MM.1S (cell line): ENCODE measurements around the gene FRAS1.

Experiments used
- DNase-seq: peaks from one replicate; pipeline ENCODE4 v3.0.0-alpha.2; 2015
- H2AFZ ChIP-seq: fragments of 300-600 bp; sonication (generic); 2 replicates; pipeline ENCODE4 v1.6.0; 2016; ENCODE audit warnings: antibody characterized with exemption, low read length
- H3F3A ChIP-seq: fragments of 300-600 bp; sonication (generic); 2 replicates; pipeline ENCODE4 v1.6.1; 2016; ENCODE audit warnings: mild to moderate bottlenecking, antibody characterized with exemption, low read length, moderate library complexity, mixed read lengths; ENCODE audit not compliant: insufficient read depth
- H3K27ac ChIP-seq: fragments of 300-600 bp; sonication (generic); 2 replicates; pipeline ENCODE4 v1.5.1; 2016; ENCODE audit warnings: mild to moderate bottlenecking, low read length
- H3K27me3 ChIP-seq: fragments of 300-600 bp; sonication (generic); replicated peaks from 2 replicates; pipeline ENCODE4 v1.6.0; 2016; ENCODE audit warnings: low read length; ENCODE audit not compliant: insufficient read depth
- H3K36me3 ChIP-seq: fragments of 300-600 bp; sonication (generic); replicated peaks from 2 replicates; pipeline ENCODE4 v1.6.1; 2016; ENCODE audit warnings: mild to moderate bottlenecking, low read length, mixed read lengths; ENCODE audit not compliant: insufficient read depth
- H3K4me1 ChIP-seq: fragments of 300-600 bp; sonication (generic); 2 replicates; pipeline ENCODE4 v1.6.1; 2016; ENCODE audit warnings: low read length, mixed read lengths
- H3K4me2 ChIP-seq: fragments of 300-600 bp; sonication (generic); 2 replicates; pipeline ENCODE4 v1.6.0; 2016; ENCODE audit warnings: low read depth, low read length
- H3K4me3 ChIP-seq: fragments of 300-600 bp; sonication (generic); 2 replicates; pipeline ENCODE4 v1.5.1; 2016; ENCODE audit warnings: low read length, mixed read lengths
- H3K79me2 ChIP-seq: fragments of 300-600 bp; sonication (generic); 2 replicates; pipeline ENCODE4 v1.6.1; 2016; ENCODE audit warnings: mixed run types, low read length, mixed read lengths
- H3K9ac ChIP-seq: fragments of 300-600 bp; sonication (generic); 2 replicates; pipeline ENCODE4 v1.6.1; 2016; ENCODE audit warnings: low read length, mixed read lengths
- H3K9me2 ChIP-seq: fragments of 300-600 bp; sonication (generic); replicated peaks from 2 replicates; pipeline ENCODE4 v1.6.1; 2016; ENCODE audit warnings: mild to moderate bottlenecking, low read length, mixed read lengths; ENCODE audit not compliant: insufficient read depth
- H3K9me3 ChIP-seq: fragments of 300-600 bp; sonication (generic); replicated peaks from 2 replicates; pipeline ENCODE4 v1.6.1; 2016; ENCODE audit warnings: mild to moderate bottlenecking, low read length, mixed read lengths; ENCODE audit not compliant: insufficient read depth
- H4K20me1 ChIP-seq: fragments of 300-600 bp; sonication (generic); 2 replicates; pipeline ENCODE4 v1.6.1; 2016; ENCODE audit warnings: mild to moderate bottlenecking, low read length, moderate library complexity, mixed read lengths; ENCODE audit not compliant: insufficient read depth
- EZH2 ChIP-seq: fragments of 300-600 bp; sonication (generic); optimal IDR thresholded peaks from 2 replicates; pipeline ENCODE3; 2017; ENCODE audit warnings: low read depth, mild to moderate bottlenecking, antibody characterized with exemption, low read length, mixed read lengths
- EZH2phosphoT487 ChIP-seq: fragments of 300-600 bp; sonication (generic); IDR thresholded peaks from 2 replicates; pipeline ENCODE4 v1.6.1; 2018; ENCODE audit warnings: antibody characterized with exemption, low read length
- TF ChIP-seq, protein P1 (sequence below): fragments of 300-600 bp; sonication (generic); IDR thresholded peaks from 2 replicates; pipeline ENCODE4 v1.5.1; 2016; ENCODE audit warnings: antibody characterized with exemption, low read length, mixed read lengths

FRAS1 gene

DNA sequence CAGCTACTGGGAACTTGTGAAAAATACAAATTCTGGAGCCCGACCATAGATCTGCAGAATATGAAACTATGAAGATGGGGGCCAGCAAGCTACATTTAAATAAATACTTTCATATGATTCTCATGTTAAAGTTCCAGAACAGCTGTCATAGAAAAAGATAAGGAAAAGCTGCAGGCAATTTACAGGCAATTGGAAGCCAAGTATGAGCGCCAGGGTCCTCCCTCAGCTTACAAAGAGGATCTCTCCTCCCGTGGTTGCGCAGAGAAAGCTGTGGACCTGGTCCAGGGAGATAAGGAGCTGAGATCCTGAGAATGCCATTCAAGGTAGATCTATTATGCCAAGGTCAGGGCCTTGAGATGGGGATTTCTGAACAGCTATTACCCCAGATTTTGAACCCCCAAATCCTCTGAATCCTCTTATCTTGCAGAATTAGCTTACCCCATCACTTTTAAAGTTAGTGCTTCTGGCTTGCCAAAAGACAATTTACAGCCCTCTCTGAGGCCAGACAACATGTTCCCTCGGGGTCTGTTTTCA, 25.6 kb upstream of the FRAS1 start:
- H4K20me1 ChIP-seq = no peaks in the 10 kb centered on the region
- DNase-seq = no peak
- no peak overlapping the region for H3K4me2 ChIP-seq
- TF ChIP-seq, protein P1, sequence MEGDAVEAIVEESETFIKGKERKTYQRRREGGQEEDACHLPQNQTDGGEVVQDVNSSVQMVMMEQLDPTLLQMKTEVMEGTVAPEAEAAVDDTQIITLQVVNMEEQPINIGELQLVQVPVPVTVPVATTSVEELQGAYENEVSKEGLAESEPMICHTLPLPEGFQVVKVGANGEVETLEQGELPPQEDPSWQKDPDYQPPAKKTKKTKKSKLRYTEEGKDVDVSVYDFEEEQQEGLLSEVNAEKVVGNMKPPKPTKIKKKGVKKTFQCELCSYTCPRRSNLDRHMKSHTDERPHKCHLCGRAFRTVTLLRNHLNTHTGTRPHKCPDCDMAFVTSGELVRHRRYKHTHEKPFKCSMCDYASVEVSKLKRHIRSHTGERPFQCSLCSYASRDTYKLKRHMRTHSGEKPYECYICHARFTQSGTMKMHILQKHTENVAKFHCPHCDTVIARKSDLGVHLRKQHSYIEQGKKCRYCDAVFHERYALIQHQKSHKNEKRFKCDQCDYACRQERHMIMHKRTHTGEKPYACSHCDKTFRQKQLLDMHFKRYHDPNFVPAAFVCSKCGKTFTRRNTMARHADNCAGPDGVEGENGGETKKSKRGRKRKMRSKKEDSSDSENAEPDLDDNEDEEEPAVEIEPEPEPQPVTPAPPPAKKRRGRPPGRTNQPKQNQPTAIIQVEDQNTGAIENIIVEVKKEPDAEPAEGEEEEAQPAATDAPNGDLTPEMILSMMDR = no peak
- TF ChIP-seq EZH2phosphoT487 (no peak), EZH2 (no peak)
- no peak overlapping the region for H2AFZ ChIP-seq
- H3K36me3 ChIP-seq = no peaks in the 10 kb centered on the region
- no peaks in the 10 kb centered on the region for H3K9me2 ChIP-seq
- no peaks in the 10 kb centered on the region for H3K4me1 ChIP-seq
- H3F3A ChIP-seq = no peaks in the 10 kb centered on the region
- no peak overlapping the region for H3K9ac ChIP-seq
- H3K9me3 ChIP-seq = no peaks in the 10 kb centered on the region
- no peaks in the 10 kb centered on the region for H3K27me3 ChIP-seq
- H3K79me2 ChIP-seq = no peaks in the 10 kb centered on the region
- no peak overlapping the region for H3K27ac ChIP-seq
- no peak overlapping the region for H3K4me3 ChIP-seq

DNA sequence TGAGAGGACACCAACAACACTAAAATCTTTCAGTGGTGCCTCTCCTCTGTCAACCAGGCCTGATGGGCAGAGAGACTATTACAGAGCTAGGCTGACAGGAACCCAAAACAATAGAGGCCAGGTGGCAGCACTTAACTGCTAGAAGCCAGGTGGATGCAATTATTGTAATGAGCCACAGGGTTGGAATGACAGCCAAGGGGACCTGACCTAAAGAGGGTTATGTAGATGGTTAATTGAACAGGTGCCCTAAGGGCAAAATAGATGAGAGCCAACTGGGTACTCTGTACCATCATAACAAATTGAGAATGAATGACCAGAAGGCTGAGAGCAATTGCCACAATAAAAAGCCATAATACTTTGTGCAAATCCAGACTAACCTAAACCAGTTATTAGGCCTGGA, 24.7 kb upstream of the FRAS1 start:
- no peak for DNase-seq
- no peak for TF ChIP-seq EZH2phosphoT487
- TF ChIP-seq, protein P1 = no peak
- no peak for TF ChIP-seq EZH2

DNA sequence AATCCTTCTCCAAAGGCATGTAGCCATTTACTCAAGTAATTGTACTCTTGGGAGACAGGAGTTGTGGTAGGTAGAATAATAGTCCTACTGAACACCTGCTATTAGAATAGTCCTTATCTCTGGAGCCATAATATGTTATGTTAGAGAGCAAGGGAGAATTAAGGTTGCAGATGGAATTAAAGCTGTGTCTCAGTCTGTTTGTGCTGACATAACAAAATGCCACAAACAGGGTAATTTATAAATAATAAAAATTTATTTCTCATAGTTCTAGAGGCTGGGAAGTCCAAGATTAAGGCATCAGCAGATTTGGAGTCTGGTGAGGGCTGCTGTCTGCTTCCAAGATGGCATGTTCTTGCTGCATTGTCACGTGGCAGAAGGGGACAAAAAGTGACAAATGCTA, 24.2 kb upstream of the FRAS1 start:
- no peaks in the 10 kb centered on the region for H3K36me3 ChIP-seq
- no peak overlapping the region for H3K27ac ChIP-seq
- H3K9me2 ChIP-seq = no peaks in the 10 kb centered on the region
- no peak overlapping the region for H3K9ac ChIP-seq
- no peak overlapping the region for H3K4me2 ChIP-seq
- no peak overlapping the region for H3K4me3 ChIP-seq
- no peaks in the 10 kb centered on the region for H3K27me3 ChIP-seq
- H4K20me1 ChIP-seq = no peaks in the 10 kb centered on the region
- TF ChIP-seq, protein P1 = no peak
- TF ChIP-seq EZH2 = no peak
- no peak for TF ChIP-seq EZH2phosphoT487
- no peak for DNase-seq
- H2AFZ ChIP-seq = no peak overlapping the region
- no peaks in the 10 kb centered on the region for H3K9me3 ChIP-seq
- no peaks in the 10 kb centered on the region for H3K4me1 ChIP-seq
- H3F3A ChIP-seq = no peaks in the 10 kb centered on the region
- no peaks in the 10 kb centered on the region for H3K79me2 ChIP-seq

More for the DNA sequence above, 24.7 kb upstream of the FRAS1 start:
- no peak overlapping the region for H3K4me3 ChIP-seq
- no peak overlapping the region for H2AFZ ChIP-seq
- no peaks in the 10 kb centered on the region for H3F3A ChIP-seq
- no peaks in the 10 kb centered on the region for H3K79me2 ChIP-seq
- H3K9me3 ChIP-seq = no peaks in the 10 kb centered on the region
- H3K36me3 ChIP-seq = no peaks in the 10 kb centered on the region
- H3K27ac ChIP-seq = no peak overlapping the region
- no peak overlapping the region for H3K9ac ChIP-seq
- H3K4me2 ChIP-seq = no peak overlapping the region
- H4K20me1 ChIP-seq = no peaks in the 10 kb centered on the region
- H3K27me3 ChIP-seq = no peaks in the 10 kb centered on the region
- H3K9me2 ChIP-seq = no peaks in the 10 kb centered on the region
- H3K4me1 ChIP-seq = no peaks in the 10 kb centered on the region
